HCT116 (cell line): ENCODE results near the gene PDE4DIP. TPM values are rescaled to one million over a fixed set of nuclear protein-coding genes. Genes with fewer than 3 reads are reported as not detected.
"Not testable (repeated sequence)": the region's sequence is repeated elsewhere in the genome, so short reads cannot be mapped to it uniquely, and the experiment has no call there.

ENCODE experiments used
- ATAC-seq: fragments of 200-7000 bp; cut with Tn5 transposase; 2 replicates; pipeline ENCODE4 v1.9.1; 2020; ENCODE audit warnings: mild to moderate bottlenecking, moderate library complexity
- BruUV-seq: library from RNA; stranded (reverse); fragments of 400-500 nt; replicated peaks from 2 replicates; lab custom pipeline; 2021; lab: Mats Ljungman, UMichigan
- CTCF ChIA-PET: fragments of 300-600 bp; sonication (Branson Sonifier 250); formaldehyde crosslinking; loops from one replicate; lab custom pipeline; 2021; ENCODE audit warnings: antibody characterized with exemption; lab: Charles Lee
- POLR2A ChIA-PET: fragments of 300-600, 350-600 bp; sonication (Branson Sonifier 250); formaldehyde crosslinking; loops from one replicate; lab custom pipeline; 2021; ENCODE audit warnings: antibody characterized with exemption; lab: Charles Lee
- RAD21 ChIA-PET, 2 experiments: fragments of 300-600 bp; sonication (Branson Sonifier 250); formaldehyde crosslinking; loops; one replicate each; lab custom pipeline; 2023; ENCODE audit warnings: low total read pairs in 2 of 2; ENCODE audit not compliant: uncharacterized antibody in 2 of 2, unreplicated experiment in 2 of 2, low non-redundant PET in 1 of 2; lab: Charles Lee
- DNase-seq: peaks from one replicate; pipeline ENCODE4 v3.0.0-alpha.2; 2010; ENCODE audit warnings: low read depth, low spot score
- H2AFZ ChIP-seq: fragments of 200-600 bp; shearing (Covaris generic), sonication (generic); 2 replicates; pipeline ENCODE4 v1.6.1; 2017; ENCODE audit warnings: low read depth, mixed run types, mixed read lengths, antibody characterized with exemption, low read length; ENCODE audit not compliant: poor library complexity, severe bottlenecking
- H3K27ac ChIP-seq: 2 replicates; pipeline ENCODE4 v1.5.1; 2012; ENCODE audit warnings: low read depth, low read length
- H3K27me3 ChIP-seq: fragments of 200-600 bp; sonication (generic); 2 replicates; pipeline ENCODE4 v1.6.1; 2016; ENCODE audit warnings: mixed run types, low read length, mixed read lengths; ENCODE audit not compliant: insufficient read depth
- H3K36me3 ChIP-seq, 2 experiments: fragments of 200-500 bp in 1 of 2; fragments of 200-600 bp in 1 of 2; sonication (Bioruptor generic) in 1 of 2; sonication (generic) in 1 of 2; 2 replicates each; pipeline versions ENCODE4 v1.5.1 to v1.6.1; 2014 to 2016; ENCODE audit warnings: low read length in 2 of 2, inconsistent platforms in 1 of 2, mixed read lengths in 1 of 2, mixed run types in 1 of 2; ENCODE audit not compliant: insufficient read depth in 2 of 2, control insufficient read depth in 1 of 2
- H3K4me1 ChIP-seq, 2 experiments: fragments of 200-600 bp in 1 of 2; sonication (generic) in 1 of 2; 2 replicates each; pipeline versions ENCODE4 v1.5.1 to v1.6.1; 2012 to 2017; ENCODE audit warnings: low read length in 2 of 2, inconsistent platforms in 1 of 2, mild to moderate bottlenecking in 1 of 2, mixed read lengths in 1 of 2, mixed run types in 1 of 2, moderate library complexity in 1 of 2; ENCODE audit not compliant: insufficient read depth in 2 of 2, control insufficient read depth in 1 of 2
- H3K4me2 ChIP-seq: fragments of 200-600 bp; sonication (generic); 2 replicates; pipeline ENCODE4 v1.6.1; 2017; ENCODE audit warnings: mixed run types, low read length, mixed read lengths
- H3K4me3 ChIP-seq, 2 experiments: fragments of 200-600 bp in 1 of 2; sonication (generic) in 1 of 2; replicated peaks in 1 of 2; 2 replicates each; pipeline ENCODE4 v1.5.1; 2011 to 2016; ENCODE audit warnings: low read length in 2 of 2, control low read depth in 1 of 2, low read depth in 1 of 2, mild to moderate bottlenecking in 1 of 2, mixed read lengths in 1 of 2, mixed run types in 1 of 2
- H3K79me2 ChIP-seq: fragments of 200-600 bp; sonication (generic); 2 replicates; pipeline ENCODE4 v1.6.1; 2017; ENCODE audit warnings: mild to moderate bottlenecking, mixed run types, low read length, moderate library complexity, mixed read lengths; ENCODE audit not compliant: insufficient read depth
- H3K9ac ChIP-seq: fragments of 200-600 bp; sonication (generic); 2 replicates; pipeline ENCODE4 v1.6.1; 2016; ENCODE audit warnings: low read length, mixed read lengths
- H3K9me2 ChIP-seq: fragments of 200-600 bp; sonication (generic), shearing (Covaris generic); 2 replicates; pipeline ENCODE4 v1.6.1; 2017; ENCODE audit warnings: mixed run types, mild to moderate bottlenecking, moderate library complexity; ENCODE audit not compliant: insufficient read depth
- H3K9me3 ChIP-seq, 2 experiments: fragments of 200-500 bp in 1 of 2; fragments of 200-600 bp in 1 of 2; sonication (Bioruptor generic) in 1 of 2; sonication (generic) in 1 of 2; 2 replicates each; pipeline ENCODE4 v1.6.1; 2014 to 2017; ENCODE audit warnings: low read length in 2 of 2, mixed read lengths in 2 of 2, inconsistent platforms in 1 of 2, low read depth in 1 of 2, mild to moderate bottlenecking in 1 of 2, mixed run types in 1 of 2, moderate library complexity in 1 of 2; ENCODE audit not compliant: control insufficient read depth in 1 of 2, insufficient read depth in 1 of 2
- H4K20me1 ChIP-seq: fragments of 200-600 bp; sonication (generic), shearing (Covaris generic); 2 replicates; pipeline ENCODE4 v1.6.1; 2017; ENCODE audit warnings: mixed run types, mild to moderate bottlenecking, moderate library complexity; ENCODE audit not compliant: insufficient read depth
- intact Hi-C: fragments of 100-400 bp; cut with micrococcal nuclease; formaldehyde crosslinking; loops from 2 replicates; pipeline ENCODE4 v1.10.0; 2022
- total RNA-seq: library from RNA; stranded (reverse); gene quantifications from one replicate; pipeline ENCODE4 v1.2.1, GENCODE V29; 2021; ENCODE audit not compliant: unreplicated experiment

PDE4DIP gene
- total RNA-seq, 1 experiment from 2014 or later: 16.3 TPM

DNA sequence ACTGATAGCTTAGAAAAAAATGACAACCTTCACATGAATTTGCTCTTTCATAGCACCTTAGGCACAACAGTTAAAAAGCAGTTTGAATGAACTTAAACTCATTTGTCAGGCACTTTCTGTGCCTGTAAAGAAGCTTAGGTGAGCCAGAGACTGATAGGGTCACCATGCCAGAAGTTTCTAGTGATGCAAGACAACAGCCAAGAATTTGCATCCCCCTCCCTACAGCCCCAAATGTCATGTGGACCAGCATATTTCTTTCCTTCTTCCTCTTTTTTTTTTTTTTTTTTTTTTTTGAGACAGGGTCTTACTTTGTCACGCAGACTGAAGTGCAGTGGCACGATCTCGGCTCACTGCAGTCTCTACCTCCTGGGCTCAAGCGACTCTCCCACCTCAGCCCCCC, 169.3 kb downstream of the PDE4DIP start:
- intact Hi-C loops, POLR2A ChIA-PET: not testable (repeated sequence)

DNA sequence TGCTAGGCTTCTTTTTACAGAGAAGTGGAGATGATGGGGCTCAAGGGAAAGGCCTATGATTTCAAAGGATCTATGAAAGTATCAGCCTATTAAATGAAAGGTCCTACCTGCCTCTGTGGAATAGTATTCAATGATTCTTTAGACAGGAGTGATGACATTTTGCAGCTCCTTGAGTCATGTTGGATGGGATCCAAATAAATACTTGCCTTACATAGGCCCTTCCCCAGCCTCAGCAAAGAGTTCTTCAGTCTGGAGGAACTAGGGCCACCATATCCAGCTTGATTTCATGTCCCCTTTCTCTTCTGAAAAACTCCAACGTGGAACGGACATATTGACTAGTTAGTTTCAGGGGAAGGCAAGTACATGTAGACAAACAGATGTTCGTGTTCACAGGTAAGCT, 171.3 kb downstream of the PDE4DIP start:
- H3K27me3 ChIP-seq, H4K20me1 ChIP-seq, H2AFZ ChIP-seq, H3K36me3 ChIP-seq, intact Hi-C loops, H3K9me2 ChIP-seq, H3K9ac ChIP-seq, DNase-seq, H3K4me1 ChIP-seq, H3K9me3 ChIP-seq, ATAC-seq, RAD21 ChIA-PET, CTCF ChIA-PET, BruUV-seq, H3K4me2 ChIP-seq, H3K79me2 ChIP-seq, H3K27ac ChIP-seq, POLR2A ChIA-PET, H3K4me3 ChIP-seq: not testable (repeated sequence)

More for the DNA sequence above, 169.3 kb downstream of the PDE4DIP start:
- H3K79me2 ChIP-seq, H3K9me3 ChIP-seq, DNase-seq, H4K20me1 ChIP-seq, H3K4me1 ChIP-seq, H3K9me2 ChIP-seq, H3K27me3 ChIP-seq, H3K4me2 ChIP-seq, BruUV-seq, H3K9ac ChIP-seq, ATAC-seq, RAD21 ChIA-PET, CTCF ChIA-PET, H2AFZ ChIP-seq, H3K4me3 ChIP-seq, H3K36me3 ChIP-seq, H3K27ac ChIP-seq: not testable (repeated sequence)

DNA sequence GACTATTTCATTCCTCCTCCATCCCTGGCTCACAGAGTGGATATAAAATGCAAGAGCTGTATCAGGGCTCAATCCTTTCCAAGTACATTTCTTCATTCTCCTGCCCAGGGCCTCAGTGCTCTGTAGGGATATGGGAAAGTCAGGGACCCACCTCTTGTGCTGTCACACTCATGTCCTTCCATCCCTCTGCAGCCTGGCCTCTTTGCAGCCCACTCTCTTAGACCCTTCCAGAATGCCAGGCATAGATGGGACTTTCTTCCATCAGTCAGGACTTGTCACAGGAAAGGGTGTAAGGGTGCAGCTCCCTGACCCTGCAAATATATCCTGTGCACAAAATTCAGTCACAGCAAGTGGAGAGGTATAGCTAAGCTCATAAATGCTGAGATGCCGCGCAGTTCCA, 172.4 kb downstream of the PDE4DIP start:
- CTCF ChIA-PET, H3K4me1 ChIP-seq, H3K9me3 ChIP-seq, H3K4me2 ChIP-seq, H3K9me2 ChIP-seq, POLR2A ChIA-PET, H3K27ac ChIP-seq, H4K20me1 ChIP-seq, H3K27me3 ChIP-seq, BruUV-seq, H2AFZ ChIP-seq, H3K4me3 ChIP-seq, H3K79me2 ChIP-seq, H3K36me3 ChIP-seq, H3K9ac ChIP-seq, intact Hi-C loops, DNase-seq, RAD21 ChIA-PET, ATAC-seq: not testable (repeated sequence)

DNA sequence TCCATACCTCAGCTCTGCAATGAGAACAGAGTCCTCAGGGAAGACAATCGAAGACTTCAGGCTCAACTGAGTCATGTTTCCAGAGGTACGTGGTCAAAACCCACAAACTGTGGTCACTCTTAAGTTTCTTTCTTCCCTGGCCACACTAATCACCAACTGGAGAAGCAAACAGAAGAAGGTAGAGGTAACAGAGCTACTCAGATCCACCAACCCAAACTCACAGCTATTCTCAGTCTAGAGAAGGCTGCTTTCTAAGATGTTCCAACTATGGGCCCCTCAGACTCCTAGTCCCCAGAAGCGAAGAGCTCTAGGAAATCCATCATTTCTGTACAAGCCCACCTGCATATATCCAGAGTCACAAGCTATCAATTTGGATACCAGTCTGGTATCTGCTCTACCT, 174.3 kb downstream of the PDE4DIP start:
- RAD21 ChIA-PET, H3K27ac ChIP-seq, H3K9me2 ChIP-seq, H3K79me2 ChIP-seq, POLR2A ChIA-PET, H3K4me2 ChIP-seq, H3K4me1 ChIP-seq, H3K9me3 ChIP-seq, H4K20me1 ChIP-seq, intact Hi-C loops, H3K36me3 ChIP-seq, DNase-seq, H3K27me3 ChIP-seq, ATAC-seq, H3K4me3 ChIP-seq, H2AFZ ChIP-seq, CTCF ChIA-PET, BruUV-seq, H3K9ac ChIP-seq: not testable (repeated sequence)

DNA sequence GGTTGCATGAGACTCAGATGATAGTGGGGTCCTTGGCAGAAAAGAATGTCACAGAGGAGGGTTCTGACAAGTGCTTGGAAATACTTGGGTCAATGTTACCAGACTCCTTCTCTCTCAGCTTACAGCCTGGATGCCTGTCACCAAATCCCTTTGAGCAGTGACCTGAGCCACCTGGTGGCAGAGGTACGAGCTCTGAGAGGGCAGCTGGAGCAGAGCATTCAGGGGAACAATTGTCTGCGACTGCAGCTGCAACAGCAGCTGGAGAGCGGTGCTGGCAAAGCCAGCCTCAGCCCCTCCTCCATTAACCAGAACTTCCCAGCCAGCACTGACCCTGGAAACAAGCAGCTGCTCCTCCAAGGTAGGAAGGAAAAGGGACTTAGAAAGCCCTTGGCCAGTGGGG, 180.1 kb downstream of the PDE4DIP start:
- H4K20me1 ChIP-seq, CTCF ChIA-PET, POLR2A ChIA-PET, H3K36me3 ChIP-seq, H3K27ac ChIP-seq, H3K9me3 ChIP-seq, RAD21 ChIA-PET, H3K9me2 ChIP-seq, H3K27me3 ChIP-seq, H3K79me2 ChIP-seq, H3K9ac ChIP-seq, H3K4me2 ChIP-seq, DNase-seq, intact Hi-C loops, H3K4me3 ChIP-seq, H3K4me1 ChIP-seq, BruUV-seq, H2AFZ ChIP-seq: not testable (repeated sequence)
- peak; percentile 65 for ATAC-seq
